DMS153 treated with DMSO at 0.1 percent for 48 hours (cell line): ENCODE results near the gene BPNT1.
"Not testable (repeated sequence)": the region's sequence is repeated elsewhere in the genome, so short reads cannot be mapped to it uniquely, and the experiment has no call there.

Experiments
- DNase-seq: peaks from one replicate; lab custom pipeline; 2025; ENCODE audit not compliant: unreplicated experiment; lab: John Stamatoyannopoulos, UW

BPNT1 gene

GRCh38 chr1:220084460-220084859 is 5.1 kb downstream of the BPNT1 start:
- no peak for DNase-seq

GRCh38 chr1:220077887-220078286 is 11.7 kb downstream of the BPNT1 start:
- no peak for DNase-seq

DNA sequence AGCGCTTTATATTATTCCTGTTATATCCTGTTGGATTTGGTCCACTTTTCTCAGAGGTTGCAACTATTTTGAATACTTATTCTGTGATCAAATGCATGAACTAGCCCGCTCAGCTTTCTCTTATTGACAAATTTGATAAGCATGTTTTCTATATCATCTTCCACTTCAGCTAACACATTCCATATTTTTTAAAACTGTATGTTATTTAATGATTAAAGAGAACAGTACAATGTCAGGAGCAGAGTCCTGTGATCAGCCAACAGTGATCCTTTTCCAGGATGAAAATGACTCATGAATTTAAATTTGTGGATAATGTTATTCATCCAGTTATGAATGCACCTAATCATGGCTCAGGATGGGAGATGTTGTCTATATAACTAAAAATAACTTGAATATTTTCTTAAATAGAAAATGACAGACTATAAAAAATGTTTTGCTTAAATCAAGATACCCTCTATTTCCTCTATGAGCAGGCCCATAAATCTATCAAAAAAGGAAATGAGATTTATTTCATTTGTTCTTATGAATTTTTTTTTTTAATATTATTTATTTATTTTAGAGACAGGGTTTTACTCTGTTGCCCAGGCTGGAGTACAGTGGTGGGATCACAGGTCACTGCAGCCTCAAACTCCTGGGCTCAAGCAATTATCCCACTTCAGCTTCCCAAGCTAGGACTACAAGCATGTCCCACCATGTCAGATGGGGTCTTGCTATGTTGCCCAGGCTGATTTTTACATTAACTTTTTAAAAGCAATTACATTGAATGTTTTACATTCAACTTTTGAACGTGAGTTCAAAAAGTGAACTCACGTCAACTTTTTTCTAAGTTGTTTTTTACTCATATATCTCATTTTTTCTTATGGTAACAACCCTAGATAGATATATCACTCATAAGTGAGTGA is 12.5 kb downstream of the BPNT1 start:
- DNase-seq = no peak

DNA sequence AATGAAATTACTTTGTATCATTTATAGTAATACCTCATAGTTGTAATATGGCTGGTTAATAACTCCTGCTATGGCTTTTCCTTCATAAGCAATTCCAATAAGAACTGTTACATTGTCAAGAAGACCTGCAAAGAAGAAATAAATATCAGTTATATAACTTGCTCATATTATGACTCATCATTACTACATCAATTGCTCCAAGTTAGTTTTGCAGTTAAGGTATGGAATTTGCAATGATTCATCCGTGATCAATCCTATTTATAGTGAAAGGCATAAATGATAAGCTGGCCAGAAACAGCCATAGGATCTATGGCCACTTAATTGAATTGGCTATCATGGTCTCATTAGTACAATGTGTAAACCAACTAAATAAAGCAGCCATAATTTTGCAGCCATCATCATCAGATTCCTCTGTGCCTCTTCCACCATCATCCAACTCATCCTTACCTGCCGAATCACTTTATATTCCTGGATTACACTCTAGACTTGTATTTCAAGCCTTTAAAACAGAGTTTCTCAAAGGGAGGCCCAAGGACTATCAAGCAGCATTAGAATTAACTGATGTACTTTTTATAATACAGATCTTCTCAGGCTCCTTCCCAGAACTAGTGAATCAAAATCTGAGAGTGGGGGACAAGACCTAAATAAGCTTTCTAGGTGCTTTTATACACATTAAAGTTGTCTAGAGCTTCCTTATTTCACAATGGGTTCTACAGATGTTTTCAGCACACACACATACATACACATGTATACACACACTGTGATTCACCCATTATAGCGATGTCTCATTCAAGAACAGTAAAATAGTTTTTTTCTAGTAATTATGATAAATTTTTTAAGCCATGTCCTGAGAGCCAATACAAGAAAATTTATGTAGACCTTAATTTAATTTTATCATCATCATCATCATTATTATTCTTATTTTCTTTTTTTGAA is 22.1 kb downstream of the BPNT1 start:
- DNase-seq = no peak

- no peak for DNase-seq
Measured at GRCh38 chr1:220062629-220063028, 27.0 kb downstream of the BPNT1 start.

- no peak for DNase-seq
Measured at GRCh38 chr1:220060876-220061275, 28.7 kb downstream of the BPNT1 start.

DNA sequence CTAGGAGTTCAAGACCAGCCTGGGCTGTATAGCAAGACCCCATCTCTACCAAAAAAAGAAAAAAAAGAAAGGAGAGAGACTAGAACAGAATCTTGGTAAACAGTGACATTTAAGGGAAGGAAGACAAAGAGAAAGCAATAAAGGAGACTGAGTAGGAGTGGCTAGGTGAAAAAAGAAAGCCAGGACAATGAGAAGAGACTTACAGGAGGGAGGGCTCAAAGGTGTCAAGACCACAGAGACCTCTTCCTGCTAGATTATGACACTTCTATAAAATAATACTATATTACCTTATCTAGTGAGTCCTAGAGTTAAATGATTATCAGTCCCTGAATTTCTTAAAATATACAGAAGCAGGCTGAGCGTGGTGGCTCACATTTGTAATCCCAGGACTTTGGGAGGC is 33.2 kb downstream of the BPNT1 start:
- DNase-seq = no peak

- DNase-seq = peak; percentile 98
Measured at GRCh38 chr1:220046052-220046930, 43.3 kb downstream of the BPNT1 start, which contains the start of gene EPRS1. EPRS1 (minus strand) TSS chr1:220046505; CDS start chr1:220046388, 117 bp downstream.

GRCh38 chr1:220045356-220046051 is 44.1 kb downstream of the BPNT1 start:
- no peak for DNase-seq

DNA sequence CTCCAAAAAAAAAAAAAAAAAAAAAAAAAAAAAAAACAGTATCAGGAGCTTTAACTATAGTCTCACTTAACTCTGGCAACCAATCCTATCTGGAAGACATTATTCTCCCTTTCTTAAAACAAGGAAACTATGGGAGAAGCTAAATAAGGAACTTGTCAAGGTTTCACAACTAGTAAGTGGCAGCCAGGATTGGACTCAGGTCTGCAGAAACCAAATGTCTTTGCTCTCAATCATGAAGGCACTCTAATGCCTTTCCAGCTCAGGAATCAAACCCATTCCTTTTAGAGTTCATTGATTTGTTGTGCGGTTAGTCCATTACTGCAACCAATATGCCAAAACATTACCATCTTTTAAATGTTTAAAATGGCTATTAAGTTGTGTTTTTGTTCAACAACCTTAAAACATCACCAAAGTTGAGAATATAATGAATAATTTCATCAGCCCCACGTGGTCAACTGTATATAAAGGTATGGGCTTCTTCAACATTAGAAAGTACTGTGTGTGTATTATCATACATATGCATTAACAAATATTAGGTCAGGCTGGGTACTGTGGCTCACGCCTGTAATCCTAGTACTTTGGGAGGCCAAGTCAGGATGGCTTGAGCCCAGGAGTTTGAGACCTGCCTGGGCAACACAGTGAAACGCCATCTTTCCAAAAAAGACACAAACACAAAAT is 44.8 kb downstream of the BPNT1 start:
- no peak for DNase-seq

- DNase-seq = no peak
Measured at GRCh38 chr1:220043646-220044045, 45.9 kb downstream of the BPNT1 start.

DNA sequence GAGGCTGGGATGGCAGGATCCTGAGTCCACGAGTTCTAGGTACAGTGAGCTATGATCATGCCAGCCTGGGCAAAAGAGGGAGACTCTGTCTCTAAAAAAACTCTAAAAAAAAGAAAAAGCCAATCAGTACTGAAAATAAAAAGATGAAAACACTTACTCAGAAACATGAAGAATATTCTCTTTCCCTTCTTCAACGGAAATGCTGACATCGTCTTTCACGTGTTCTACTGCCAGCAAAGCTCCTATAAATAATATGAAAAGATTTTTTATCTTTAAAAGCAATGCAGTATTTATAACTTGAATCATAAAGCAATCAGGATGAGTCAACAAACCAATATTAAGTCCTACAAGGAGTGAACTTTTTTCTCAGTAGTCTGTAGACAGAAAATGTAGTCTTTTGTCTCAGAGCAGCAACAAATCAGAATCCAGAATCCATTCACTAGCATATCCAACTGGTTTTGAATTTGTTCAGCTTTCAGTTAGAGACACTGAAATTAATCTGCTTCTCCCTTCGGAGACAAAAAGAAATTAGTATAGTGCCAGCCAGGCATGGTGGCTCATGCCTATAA is 49.5 kb downstream of the BPNT1 start:
- DNase-seq = no peak

DNA sequence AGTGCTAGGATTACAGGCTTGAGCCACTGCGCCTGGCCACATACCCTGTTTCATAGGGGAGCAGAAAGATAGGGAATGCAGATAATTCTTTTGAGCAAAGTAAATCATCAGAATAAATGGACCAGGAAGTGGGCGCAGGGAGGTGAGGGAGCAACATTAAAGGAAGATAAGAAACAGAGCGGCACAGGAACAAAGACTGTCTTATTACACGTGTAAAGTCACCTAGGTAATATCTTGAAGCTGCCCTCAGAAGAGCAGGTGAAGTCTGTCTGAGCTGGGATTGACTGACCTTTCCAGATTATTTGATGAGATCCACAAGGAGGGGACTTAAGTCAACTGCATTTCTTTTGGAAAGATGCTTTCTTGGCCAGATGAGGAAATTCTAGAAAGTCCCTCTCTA is 50.9 kb downstream of the BPNT1 start:
- no peak for DNase-seq

- DNase-seq = not testable (repeated sequence)
Measured at GRCh38 chr1:220037810-220038209, 51.8 kb downstream of the BPNT1 start.

GRCh38 chr1:220032911-220033310 is 56.7 kb downstream of the BPNT1 start:
- DNase-seq = no peak

DNA sequence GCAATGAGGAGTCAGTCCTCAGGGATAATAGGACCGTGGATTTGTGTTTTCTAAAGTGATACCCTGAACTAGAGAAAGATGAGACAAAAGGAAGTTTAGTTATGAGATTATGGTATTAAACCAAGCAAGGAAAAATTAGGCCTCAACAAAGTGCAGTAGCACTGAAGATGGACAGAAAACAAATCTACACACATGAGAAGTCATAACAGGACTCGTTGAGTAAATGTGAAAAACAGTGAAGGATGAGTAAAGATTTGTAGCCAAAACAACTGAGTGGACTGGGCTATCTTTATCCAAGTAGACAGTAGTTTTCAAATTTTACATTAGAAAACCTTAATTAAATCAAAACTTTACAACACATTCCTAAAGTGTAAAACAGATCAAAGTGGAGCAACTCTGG is 58.3 kb downstream of the BPNT1 start:
- DNase-seq = no peak

DNA sequence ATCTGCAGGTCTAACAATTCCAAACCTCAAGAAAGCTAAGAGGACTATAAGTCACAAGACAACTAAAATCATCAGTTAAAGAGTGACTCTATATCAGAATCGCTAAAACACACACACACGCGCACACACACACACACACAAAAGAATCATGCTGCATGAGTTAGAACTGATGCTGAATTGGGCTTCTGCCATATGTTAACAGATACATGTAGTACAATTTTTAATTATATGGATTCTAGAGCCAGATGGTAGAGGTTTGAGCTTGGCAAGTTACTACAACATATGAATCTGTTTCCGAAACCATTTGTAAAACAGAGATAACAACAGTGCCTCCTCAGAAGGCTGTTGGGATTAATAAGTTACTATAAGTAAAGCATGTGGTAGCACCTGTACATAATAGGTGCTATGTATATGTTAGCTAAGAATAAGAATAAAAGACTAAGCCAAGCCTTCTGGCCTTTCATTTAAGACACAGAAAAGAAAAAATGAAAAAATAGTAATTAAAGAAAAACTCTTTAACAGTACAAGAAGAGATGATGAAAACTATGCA is 61.2 kb downstream of the BPNT1 start:
- DNase-seq = no peak

DNA sequence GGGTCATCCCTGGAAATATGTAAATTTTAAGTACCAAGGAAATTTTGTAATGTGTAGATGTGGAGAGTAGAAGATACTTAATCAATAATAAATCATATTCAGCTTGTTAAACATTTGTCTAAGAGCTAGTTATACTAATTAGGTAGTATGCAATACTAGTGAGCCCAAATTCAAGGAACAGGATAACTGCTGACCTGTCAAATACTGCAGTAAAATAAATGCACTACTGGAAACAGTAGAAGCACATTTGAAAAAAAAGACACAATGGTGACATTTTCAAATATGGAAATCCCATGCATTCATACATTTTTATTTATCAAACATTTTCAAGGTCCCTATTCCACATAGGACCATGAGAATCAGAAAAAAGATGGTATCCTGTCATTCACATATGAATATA is 70.5 kb downstream of the BPNT1 start:
- no peak for DNase-seq

DNA sequence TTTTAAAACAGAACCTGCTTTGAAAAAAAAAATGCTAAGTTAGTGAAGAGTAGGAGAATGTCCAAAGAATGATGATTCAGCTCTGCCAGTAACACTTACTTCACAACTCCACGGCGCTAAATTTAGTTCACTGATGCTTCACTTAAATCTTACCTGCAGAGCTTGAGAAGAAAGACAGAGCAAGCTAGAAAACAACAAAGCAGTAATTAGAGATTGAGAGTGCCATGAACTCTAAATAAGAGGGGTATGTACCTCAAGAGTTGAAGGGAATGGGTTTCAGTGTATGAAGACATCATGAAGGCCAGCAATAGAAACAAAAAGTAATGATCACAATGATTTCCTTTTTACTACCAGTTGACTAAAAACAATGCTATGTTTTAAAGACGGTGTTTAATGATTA is 76.1 kb downstream of the BPNT1 start:
- no peak for DNase-seq
